Measurements from ENCODE around the gene APOL3.
"Not testable (repeated sequence)": the region's sequence is repeated elsewhere in the genome, so short reads cannot be mapped to it uniquely, and the experiment has no call there.

Gene APOL3

DNA sequence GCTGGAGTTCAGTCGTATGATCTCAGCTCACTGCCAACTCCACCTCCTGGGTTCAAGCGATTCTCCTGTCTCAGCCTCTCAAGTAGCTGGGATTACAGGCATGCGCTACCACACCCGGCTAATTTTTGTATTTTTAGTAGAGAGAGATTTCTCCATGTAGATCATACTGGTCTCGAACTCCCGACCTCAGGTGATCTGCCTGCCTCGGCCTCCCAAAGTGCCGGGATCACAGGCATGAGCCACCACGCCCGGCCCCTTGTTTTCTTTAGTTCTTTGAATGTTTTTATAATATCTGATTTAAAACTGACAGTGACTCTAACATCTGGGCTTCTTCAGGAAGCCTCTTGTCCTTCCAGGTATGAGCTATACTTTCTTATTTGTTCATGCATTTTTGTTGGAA, 61.0 kb downstream of the APOL3 start:
- DNase-seq = not testable (repeated sequence)

DNA sequence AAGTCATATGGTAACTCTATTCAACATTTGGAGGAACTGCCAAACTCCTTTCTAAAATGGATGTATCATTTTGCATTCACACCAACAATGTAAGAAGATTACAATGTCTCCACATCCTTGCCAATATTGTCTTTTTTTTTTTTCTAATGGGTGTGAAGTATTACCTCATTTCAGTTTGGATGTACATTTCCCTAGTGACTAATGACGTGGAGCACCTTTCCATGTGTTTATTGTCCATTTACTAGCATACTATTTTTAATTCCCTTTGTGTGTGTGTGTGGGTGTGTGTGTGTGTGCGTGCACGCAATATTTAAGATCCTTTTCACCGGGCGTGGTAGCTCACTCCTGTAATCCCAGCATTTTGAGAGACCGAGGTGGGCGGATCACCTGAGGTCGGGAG, 62.7 kb downstream of the APOL3 start:
- DNase-seq = no peak

- not testable (repeated sequence) for DNase-seq
Observed at GRCh38 chr22:36090772-36091171, 69.8 kb downstream of the APOL3 start.

Measured in femur (tissue), 1 donor.